Measurements from ENCODE around the gene FAM234A.
"Not testable (repeated sequence)": the region's sequence is repeated elsewhere in the genome, so short reads cannot be mapped to it uniquely, and the experiment has no call there.

FAM234A gene

DNA sequence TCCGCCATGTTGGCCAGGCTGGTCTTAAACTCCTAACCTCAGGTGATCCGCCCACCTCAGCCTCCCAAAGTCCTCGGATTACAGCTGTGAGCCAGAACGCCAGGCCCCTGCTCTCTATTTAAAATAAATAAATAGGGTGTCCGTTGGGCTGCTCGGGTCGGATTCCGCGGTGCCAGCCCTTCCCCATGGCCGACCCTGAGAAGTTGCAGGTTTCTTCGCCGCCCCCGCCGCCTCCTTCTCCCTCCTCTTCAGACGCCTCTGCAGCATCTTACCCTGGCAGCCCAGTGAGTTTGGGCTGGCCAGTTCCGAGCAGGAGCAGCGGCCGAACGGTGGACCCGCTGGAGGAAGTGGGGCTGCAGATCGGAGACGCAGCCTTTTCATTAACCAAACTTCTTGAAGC, 3.7 kb upstream of the FAM234A start:
- no peak for ATAC-seq

DNA sequence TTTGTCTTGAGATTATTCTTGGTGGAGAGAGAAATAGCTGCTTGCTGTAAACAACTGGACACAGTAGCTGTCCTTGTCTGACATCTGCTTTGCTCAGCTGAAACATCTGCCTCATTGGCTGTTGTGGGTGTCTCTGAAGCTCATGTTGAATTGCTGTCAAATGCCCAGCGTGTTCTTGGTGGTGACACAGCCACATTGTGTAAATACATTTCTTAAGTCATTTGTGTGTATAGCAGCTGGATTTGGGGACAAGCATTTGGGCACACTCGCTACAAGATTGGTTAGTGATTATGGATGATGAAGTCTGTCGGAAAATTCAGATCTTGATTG, 5.3 kb downstream of the FAM234A start:
- ATAC-seq: no peak

DNA sequence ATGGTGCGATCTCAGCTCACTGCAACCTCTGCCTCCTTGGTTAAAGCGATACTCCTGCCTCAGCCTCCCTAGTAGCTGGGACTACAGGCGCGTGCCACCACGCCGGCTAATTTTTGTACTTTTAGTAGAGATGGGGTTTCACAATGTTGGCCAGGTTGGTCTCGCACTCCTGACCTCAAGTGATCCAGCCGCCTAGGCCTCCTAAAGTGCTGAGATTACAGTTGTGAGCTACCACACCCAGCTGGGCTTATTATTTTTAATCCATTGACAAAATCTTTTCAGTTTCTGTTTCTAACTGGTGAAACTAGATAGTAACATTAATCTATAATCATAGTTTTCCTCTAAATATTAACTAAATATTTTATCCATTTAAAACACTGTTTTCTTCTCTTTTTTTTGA, 5.9 kb downstream of the FAM234A start:
- ATAC-seq: no peak

GRCh38 chr16:242281-242680, 7.7 kb downstream of the FAM234A start:
- no peak for ATAC-seq

DNA sequence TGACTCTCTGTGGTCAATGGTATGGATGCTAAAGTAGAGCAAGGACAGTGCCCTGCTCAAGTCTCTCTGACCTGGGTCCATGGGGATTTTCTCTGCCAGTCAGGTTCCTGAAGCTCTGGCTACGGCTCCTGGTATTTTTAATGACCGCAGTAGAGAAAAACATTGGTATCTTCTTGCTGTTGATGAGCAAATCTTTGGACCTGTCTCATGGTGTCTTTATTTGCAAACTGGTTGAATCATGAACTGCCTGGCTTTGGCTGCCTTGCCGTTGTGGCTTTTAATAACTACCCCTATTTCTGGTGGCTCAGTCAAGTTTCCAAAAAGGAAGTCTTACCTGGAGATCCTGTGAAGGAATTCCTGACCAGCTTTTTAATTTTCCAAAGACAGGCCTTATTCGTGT, 8.7 kb downstream of the FAM234A start:
- ATAC-seq: no peak

DNA sequence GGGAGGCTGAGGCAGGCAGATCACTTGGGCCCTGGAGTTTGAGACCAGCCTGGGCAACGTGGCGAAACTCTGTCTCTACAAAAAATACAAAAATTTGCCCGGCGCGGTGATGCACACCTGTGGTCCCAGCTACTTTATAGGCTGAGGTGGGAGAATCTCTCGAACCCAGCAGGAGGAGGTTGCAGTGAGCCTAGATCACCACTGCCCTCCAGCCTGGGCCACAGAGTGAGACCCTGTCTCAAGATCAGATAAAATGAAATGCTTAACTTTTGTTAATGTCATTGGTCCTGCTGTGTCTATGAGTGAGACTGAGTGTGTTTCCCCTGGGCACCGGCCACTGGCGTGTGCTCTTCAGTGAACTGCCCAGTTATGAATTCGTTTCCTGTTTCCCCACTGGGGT, 10.5 kb downstream of the FAM234A start:
- no peak for ATAC-seq

- no peak for ATAC-seq
These were observed 12.4 kb downstream of the FAM234A start for GRCh38 chr16:247027-247426.

GRCh38 chr16:249431-249830, 14.8 kb downstream of the FAM234A start:
- ATAC-seq: no peak

DNA sequence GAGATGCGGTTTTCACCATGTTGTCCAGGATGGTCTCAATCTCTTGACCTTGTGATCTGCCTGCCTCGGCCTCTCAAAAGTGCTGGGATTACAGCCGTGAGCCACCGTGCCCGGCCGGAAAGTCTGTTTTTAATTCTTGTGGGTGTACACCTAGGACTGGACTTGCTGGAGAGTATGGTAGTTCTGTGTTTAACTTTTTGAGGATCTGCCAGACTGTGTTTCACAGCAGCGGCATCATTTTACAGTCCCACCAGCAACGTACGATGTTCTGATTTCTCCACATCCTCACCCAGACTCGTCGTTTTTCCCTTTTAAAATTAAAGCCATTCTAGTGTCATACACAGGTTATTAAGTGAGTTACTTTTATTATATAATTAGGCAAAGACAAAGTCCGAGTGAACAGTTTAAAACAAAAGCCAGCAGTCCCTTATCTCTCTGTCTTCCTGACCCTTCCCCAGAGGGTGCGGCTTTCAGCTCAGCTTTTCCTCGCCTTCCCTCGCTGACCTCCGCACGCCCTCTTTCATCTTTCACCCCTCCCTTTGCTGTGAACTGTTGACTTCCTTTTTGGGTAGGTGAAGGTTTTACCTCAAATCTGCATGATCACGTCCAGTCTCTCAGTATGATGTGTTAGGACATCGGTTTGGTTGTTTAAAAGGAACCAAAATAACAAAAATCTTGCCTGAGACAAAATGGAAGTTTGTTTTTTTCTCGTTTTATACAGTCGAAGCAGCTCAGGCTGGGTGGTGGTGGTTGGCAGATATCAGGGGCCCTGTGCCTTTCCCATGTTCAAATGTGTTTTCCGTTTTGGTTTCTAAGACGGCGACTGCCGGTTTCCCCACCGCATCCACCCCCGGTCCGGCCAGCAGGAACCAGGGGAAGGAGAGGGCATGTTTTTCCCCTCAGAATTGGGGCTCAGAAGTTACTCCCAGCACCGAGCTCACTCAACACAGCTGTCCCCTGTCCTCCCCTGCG, 18.0 kb downstream of the FAM234A start:
- peak; percentile 56 to 85 for ATAC-seq

GRCh38 chr16:253833-254232, 19.2 kb downstream of the FAM234A start:
- no peak for ATAC-seq

GRCh38 chr16:254461-254860, 19.8 kb downstream of the FAM234A start:
- ATAC-seq: no peak

- ATAC-seq: no peak
These were observed 20.6 kb downstream of the FAM234A start for GRCh38 chr16:255183-255582.

GRCh38 chr16:258091-258490, 23.5 kb downstream of the FAM234A start:
- not testable (repeated sequence) for ATAC-seq

DNA sequence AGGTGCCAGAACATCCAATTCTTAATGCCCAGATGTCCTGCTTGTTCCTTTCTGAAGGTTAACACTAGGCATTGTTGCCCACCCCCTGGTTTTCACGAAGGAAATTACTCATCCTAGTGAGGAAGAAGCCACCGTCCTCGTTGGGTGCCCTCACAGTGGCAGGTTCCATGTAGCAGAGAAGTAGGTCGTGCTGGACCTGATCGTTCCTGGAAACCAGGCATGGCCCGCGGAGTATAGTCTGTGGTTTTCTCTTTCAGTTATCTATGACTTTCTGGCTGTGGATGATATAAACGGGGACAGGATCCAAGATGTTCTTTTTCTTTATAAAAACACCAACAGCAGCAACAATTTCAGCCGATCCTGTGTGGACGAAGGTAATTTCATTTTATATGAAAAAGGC, 24.6 kb downstream of the FAM234A start:
- ATAC-seq: no peak

GRCh38 chr16:259814-260253, 25.2 kb downstream of the FAM234A start:
- ATAC-seq: no peak

GRCh38 chr16:260326-260725, 25.7 kb downstream of the FAM234A start:
- ATAC-seq: no peak

DNA sequence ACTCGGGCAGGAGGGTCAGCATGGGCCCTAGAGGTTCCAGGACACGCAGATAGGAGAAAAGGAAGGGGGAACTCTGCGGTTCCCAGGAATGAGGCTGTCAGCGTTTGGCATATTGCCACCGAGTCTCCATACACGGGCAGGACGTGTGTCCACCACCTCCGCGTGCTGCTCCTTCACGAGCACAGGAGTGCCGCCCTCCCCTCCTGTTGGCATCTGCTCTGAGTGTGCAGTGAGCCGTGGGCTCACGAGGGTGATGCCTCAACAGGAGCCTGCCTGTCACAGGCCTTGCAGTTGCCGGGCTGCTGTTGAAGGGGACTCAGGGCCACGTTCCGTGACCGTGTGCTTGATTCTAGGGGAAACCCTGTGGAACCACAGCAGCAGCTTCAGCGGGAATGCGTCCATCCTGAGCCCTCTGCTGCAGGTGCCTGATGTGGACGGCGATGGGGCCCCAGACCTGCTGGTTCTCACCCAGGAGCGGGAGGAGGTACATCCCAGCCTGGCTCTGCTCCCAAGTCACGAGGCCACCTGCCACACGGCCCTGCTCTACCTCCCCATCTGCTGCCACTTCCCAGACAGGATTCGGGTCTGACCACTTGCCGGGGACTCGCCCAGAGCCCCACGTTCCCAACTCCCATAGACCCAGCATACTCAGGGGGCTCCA, 26.5 kb downstream of the FAM234A start:
- no peak for ATAC-seq

DNA sequence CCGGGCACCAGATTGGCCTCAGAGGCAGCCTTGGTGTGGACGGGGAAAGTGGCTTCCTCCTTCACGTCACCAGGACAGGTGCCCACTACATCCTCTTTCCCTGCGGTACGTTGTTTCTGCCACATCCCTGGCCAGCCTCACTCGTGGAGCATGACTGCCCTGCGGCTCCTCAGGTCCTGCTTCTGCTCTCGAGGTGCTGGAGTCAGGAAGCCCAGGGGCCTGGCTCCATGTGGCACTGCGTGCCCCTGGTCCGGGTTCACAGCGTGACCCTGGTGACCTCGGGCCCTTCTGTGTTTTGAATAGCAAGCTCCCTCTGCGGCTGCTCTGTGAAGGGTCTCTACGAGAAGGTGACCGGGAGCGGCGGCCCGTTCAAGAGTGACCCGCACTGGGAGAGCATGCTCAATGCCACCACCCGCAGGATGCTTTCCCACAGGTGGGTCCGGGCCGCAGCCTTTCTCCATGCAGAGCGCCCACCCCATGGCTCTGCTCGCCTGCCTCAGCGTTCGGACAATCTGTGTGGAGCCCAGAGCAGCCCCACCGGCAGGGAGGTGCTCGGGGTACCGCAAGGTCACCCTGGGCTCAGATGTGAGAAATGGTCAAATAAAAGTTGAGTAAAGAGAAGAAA, 27.6 kb downstream of the FAM234A start:
- no peak for ATAC-seq

- no peak for ATAC-seq
These were observed 28.7 kb downstream of the FAM234A start for GRCh38 chr16:263182-263774.

GRCh38 chr16:263944-264343, 29.3 kb downstream of the FAM234A start:
- ATAC-seq: no peak

- ATAC-seq: no peak
These were observed 29.9 kb downstream of the FAM234A start for GRCh38 chr16:264440-264951.

DNA sequence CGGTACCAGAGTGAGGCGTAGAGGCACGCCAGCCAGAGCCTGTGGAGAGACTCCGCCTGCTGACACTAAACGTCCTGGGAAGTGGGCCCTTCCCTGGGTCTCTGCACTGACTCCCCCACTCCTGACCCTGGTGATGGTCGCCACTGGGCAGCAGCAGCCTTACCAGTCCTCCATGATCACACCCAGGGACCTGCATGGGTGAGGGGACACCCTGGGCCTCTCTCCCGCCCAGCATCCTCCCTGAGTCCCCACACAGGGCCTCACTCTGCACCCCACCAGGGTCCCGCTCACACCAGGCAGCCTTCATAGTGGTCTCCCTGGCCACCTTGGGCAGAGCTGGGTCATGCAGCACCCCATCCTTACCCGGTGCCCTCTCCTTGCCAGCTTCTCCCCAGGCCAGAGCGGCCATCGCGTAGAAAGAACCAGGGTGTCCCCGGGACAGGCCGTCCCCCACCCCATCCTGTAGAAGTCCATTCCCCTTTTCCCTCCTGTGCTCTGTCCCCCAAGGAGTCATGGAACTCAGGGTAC, 30.4 kb downstream of the FAM234A start:
- no peak for ATAC-seq

- ATAC-seq: no peak
These were observed 31.1 kb downstream of the FAM234A start for GRCh38 chr16:265711-266110.
